ENCODE data around the gene SELENOS.

Gene SELENOS

GRCh38 chr15:101277943-101278564, 769 bp upstream of the SELENOS start:
- DNase-seq (ENCODE audit: extremely low read depth in 1 of 2, low read depth in 1 of 2) = no peak

DNA sequence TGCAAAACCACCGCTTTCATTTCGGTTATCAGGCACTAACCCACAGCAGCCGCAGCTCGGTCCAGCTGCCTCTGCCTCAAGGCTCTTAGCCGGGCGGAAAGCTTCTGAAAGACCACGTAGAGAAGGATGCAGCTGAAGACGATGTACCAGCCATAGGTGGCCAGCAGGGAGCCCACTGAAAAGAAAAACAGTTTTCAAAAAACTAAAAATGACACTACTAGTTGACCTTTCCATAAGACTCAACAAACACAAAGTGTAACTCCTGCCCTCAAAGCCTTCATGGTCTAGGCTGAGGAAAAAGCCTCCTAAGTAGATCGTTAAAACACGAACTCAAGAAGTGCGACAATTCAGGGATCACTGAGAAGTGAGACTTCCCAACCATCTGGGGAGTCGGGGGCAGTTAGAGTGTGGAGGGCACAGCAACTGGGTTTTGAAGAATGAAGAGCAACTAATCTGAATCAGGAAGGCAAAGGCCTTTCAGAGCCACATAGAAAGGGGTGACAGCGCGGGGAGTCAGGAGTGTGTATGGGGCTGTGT, 716 bp downstream of the SELENOS start:
- DNase-seq (ENCODE audit: extremely low read depth in 1 of 2, low read depth in 1 of 2) = no peak

GRCh38 chr15:101275018-101275417, 2.3 kb downstream of the SELENOS start:
- no peak for DNase-seq (ENCODE audit: extremely low read depth in 1 of 2, low read depth in 1 of 2)

GRCh38 chr15:101273534-101273933, 3.8 kb downstream of the SELENOS start:
- no peak for DNase-seq (ENCODE audit: extremely low read depth in 1 of 2, low read depth in 1 of 2)

GRCh38 chr15:101272584-101272983, 4.7 kb downstream of the SELENOS start:
- DNase-seq (ENCODE audit: extremely low read depth in 1 of 2, low read depth in 1 of 2) = no peak

DNA sequence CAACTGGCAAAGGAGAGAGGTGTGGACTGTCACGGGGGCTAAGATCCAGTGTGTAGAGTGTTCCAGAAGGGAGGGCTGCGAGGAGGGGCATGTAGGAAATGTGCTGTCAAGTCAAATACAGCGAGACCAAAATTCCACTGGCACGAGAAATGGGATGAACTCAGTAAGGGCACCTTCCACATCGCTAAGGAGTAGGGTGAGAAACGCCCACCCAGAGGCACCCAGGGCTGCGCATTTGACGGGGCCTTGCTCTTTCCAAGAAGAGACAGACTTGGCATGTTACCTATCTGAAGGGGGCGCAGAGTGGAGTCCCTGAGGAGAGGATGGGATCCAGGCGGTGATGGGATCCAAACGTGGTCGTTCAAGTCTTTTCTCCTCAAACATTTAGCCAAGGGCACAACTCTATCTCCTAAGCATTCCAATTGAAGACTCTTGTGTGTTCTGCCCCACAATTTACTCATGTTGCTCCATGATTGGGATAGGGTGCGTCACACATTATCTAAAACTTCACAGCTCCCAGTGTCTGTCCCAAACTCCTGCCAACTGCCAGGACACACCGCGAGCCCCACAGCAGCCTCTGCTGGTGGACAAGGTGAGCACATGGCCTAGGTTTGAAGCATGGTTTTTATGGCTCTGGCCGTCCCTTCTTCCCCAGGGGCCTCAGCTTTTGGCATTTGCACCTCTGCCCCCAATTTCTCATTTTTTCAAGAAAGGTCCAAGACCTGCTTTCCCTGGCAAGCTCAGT, 7.6 kb downstream of the SELENOS start:
- DNase-seq (ENCODE audit: extremely low read depth in 1 of 2, low read depth in 1 of 2) = no peak

- no peak for DNase-seq (ENCODE audit: extremely low read depth in 1 of 2, low read depth in 1 of 2)
Observed at GRCh38 chr15:101267320-101268104, 9.8 kb downstream of the SELENOS start.

DNA sequence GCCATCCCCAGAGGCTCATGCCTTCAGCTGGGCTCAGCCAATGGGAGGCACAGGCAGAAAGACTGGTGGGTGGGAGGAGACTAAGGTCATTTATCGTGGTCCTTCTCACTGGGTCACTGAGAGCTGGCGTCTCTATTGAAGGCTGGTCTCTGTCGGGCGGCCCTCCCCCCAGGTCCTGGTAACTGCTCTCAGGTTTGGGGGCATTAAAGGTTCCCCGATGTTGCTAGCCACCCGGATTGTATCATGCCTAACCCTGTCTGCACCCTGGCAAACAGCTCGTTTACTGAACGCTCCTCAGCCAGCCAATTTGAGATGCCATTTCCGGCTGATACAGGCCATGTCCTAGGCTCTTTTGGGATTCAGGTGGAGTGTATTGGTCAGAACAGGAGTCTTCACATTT, 10.5 kb downstream of the SELENOS start:
- no peak for DNase-seq (ENCODE audit: extremely low read depth in 1 of 2, low read depth in 1 of 2)

DNA sequence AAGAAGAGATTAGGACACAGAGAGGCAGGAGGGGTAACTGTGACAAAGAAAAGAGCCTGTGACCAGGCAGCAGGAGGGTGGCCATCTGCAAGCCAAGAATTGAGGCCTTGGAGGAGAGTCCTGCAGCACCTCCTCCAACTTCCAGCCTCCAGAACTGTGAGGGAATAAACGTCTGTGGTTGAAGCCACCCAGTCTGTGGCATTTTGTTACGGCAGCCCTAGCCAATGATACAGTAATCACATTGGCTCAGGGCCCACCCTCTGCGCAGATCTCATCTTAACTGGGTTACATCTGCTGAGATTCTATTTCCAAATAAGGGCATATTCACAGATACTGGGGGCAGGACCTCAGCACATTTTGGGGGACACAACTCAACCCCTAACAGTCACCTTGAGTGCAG, 11.3 kb downstream of the SELENOS start:
- DNase-seq (ENCODE audit: extremely low read depth in 1 of 2, low read depth in 1 of 2) = no peak

DNA sequence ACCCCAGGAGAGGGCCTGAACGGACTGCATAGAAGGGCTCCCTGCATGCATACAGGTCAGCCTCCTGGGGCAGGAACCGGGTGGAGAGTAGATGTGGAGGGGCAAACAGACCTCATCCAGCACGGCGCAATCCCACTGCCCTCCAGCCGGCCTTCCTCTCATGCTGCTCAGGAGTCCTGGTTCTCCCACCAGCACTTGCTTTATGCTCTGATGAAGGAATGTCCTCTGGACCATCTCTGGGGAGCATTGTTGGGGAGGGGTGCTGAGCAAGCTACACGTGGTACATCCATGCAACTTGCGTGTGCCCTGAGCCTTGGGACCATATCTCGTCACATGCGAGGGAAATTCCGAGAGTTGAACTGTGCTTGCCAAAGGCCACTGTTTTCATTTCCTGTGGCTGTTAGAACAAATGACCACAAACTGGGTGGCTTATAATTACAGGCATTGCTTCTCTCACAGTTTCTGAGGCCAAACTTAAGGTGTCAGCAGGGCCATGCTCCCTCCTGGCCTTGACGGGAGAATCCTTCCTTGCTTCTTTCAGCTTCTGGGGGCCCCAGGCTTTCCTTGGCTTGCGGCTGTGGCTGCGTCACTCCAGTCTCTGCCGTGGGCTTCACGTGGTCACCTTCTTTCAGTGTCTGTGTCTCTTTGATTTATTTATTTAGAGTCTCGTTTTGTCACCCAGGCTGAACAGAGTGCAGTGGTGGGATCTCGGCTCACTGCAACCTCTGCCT, 12.2 kb downstream of the SELENOS start:
- no peak for DNase-seq (ENCODE audit: extremely low read depth in 1 of 2, low read depth in 1 of 2)

DNA sequence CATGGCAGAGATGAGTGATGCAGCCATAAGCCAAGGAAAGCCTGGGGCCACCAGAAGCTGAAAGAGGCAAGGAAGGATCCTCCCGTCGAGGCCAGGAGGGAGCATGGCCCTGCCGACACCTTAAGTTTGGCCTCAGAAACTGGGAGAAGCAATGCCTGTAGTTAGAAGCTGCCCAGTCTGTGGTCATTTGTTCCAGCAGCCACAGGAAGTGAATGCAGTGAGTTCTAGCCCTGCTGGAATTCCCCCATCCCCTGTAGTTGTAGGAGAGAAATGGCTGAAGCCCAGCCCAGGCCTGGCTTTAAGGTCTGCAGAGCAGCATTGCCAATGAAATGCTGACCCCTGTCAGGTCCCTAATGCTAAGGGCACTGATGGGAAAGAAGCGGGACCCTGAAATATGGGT, 13.3 kb downstream of the SELENOS start:
- no peak for DNase-seq (ENCODE audit: extremely low read depth in 1 of 2, low read depth in 1 of 2)

DNA sequence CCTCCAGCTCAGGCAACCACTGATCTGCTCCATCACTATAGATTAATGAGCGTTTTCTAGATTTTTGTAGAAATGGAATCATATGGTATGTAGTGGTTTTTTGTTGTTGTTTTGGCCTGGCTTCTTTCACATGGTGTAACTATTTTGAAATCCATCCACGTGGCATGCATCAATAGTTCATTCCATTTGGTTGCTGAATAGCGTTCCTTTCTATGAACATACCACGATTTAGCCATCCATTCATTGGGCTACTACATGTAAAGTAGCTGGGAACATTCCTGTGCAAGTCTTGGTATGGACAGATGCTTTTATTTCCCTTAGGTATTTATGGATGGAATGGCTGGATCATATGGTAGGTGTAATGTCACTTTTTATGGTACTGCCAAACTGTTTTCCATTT, 14.7 kb downstream of the SELENOS start:
- no peak for DNase-seq (ENCODE audit: extremely low read depth in 1 of 2, low read depth in 1 of 2)

DNA sequence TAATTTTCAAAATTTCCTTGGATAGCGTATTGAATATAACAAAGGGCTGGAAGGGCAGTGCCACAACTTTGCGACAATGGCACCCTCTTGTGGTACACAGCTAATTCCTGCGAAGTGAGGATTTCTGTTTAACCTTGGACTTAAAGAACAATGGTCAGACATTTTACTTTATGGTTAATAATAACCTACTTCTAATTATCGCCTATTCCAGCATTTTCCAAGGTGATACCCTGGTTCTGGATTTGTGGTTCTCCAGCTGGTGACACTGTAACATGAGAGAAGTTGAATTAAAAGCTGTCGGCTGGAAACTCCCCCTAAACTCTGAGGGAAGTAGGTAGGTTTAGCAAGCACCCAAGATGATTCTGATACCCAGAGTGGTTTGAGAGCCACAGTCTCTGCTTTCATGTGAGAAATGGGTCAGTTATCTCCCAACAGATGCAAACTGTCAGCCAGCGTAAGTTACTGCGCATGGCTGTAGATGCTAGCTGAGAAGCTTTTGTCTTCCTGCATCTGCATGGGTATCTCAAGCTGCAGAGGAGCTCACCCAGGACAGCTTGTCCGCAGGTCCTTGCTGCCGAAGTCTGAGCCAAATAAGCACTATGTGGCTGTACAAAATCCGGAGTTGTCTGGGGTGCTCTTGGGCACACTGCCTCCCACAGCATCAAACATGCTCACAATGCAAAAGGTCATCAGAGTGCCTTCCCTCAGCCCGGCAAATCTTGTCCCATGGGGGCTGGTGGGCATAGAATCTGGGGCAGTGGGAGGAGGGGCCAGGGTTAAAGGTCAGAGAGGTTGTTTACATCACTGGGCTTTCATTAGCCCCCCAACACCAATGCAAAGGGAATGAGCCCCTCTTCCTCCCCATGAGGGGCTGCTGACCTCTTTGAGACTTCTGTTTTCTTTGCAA, 18.8 kb downstream of the SELENOS start:
- DNase-seq (ENCODE audit: extremely low read depth in 1 of 2, low read depth in 1 of 2) = no peak

DNA sequence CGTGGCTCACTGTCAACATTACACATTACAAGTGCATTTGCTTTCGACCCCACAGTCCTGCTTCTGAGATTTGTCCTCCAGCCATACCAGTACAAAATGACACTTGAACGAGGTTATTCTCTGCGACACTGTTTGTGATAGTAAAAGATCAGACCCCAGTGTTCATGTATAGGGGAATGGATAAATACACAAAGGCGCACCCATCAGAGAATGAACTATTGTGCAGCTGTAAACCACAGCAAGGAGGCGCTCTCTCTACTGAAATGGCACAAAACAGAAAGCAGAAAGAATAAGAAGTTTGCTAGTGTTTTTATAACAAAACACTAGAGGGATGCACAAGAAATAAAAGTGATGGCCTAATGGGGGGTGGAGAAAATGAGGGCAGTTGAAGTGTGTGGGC, 20.5 kb downstream of the SELENOS start:
- no peak for DNase-seq (ENCODE audit: extremely low read depth in 1 of 2, low read depth in 1 of 2)

DNA sequence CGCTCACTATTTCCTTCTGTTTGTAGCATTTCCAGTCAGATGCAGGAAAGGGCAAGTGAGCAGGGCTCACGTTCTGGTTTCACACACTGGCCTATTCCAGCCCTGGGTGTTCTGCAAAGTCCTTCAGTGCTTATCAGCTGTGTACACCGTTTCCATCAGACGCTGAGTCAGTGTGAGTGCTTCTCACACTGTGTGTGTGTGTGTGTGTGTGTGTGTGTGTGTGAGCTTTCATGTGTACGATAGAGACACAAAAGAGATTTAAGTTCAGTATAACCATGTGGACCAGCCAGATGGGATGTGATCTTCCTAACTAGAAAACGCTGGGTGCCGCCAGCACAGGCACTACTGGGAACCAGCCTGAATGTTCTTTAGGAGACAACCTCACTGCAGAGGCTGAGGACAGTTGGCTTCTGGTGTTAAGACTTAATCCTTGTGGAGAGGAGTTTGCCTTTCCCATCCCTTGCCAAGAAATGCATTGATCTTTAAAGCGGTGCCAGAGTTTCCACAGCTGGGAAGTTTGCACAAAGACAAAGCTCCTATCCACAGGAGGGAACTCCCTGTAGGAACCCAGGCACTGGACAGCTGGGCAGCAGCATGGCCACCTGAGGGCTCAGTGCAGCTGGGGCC, 21.6 kb downstream of the SELENOS start:
- DNase-seq (ENCODE audit: extremely low read depth in 1 of 2, low read depth in 1 of 2) = no peak

DNA sequence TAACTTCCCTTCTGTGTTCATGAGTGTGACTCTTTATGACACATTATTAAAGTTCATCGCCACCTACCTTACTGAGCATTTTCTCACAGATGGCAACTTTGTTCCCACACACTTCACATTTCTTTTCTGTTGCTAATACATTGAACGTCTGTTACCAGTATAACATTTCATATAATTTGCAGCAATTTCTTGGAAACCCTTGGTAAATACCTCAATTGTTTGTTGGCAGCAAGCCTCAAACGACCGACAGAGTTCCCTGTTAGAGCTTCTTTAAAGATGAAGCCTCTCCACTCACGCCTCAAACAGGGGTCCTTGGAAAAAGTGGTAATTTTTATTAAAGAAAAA, 22.3 kb downstream of the SELENOS start:
- no peak for DNase-seq (ENCODE audit: extremely low read depth in 1 of 2, low read depth in 1 of 2)

GRCh38 chr15:101254157-101255050, 22.9 kb downstream of the SELENOS start:
- DNase-seq (ENCODE audit: extremely low read depth in 1 of 2, low read depth in 1 of 2) = no peak

GRCh38 chr15:101252836-101253235, 24.4 kb downstream of the SELENOS start:
- no peak for DNase-seq (ENCODE audit: extremely low read depth in 1 of 2, low read depth in 1 of 2)
